ENCODE results near the gene ADAR.

The ADAR gene

GRCh38 chr1:154533952-154534844, 73.8 kb downstream of the ADAR start:
- H3K9me3 ChIP-seq: peaks cover 7% of the 10 kb centered on the region
- no peaks in the 10 kb centered on the region for H3K27me3 ChIP-seq
- no peak overlapping the region for H3K9ac ChIP-seq
- no peaks in the 10 kb centered on the region for H3K36me3 ChIP-seq
- H3K4me3 ChIP-seq: no peak overlapping the region
- H3K27ac ChIP-seq: no peak overlapping the region
- no peaks in the 10 kb centered on the region for H4K20me1 ChIP-seq
- TF ChIP-seq Cebpa-rat (IDR thresholded peaks at IDR 0.05): no peak
- H3K4me2 ChIP-seq: no peak overlapping the region
- no peaks in the 10 kb centered on the region for H3K4me1 ChIP-seq
